Activated naive CD8-positive, alpha-beta T cell treated with anti-CD3 and anti-CD28 coated beads for 36 hours (primary cell): ENCODE measurements around the gene UGT3A2. TPM values are rescaled to one million over a fixed set of nuclear protein-coding genes. Genes with fewer than 3 reads are reported as not detected.
"Not testable (repeated sequence)": the region's sequence is repeated elsewhere in the genome, so short reads cannot be mapped to it uniquely, and the experiment has no call there.

Experiments used
- DNase-seq: peaks from one replicate; pipeline ENCODE4 v3.0.0; 2021
- H3K27ac Mint-ChIP-seq: one replicate; pipeline ENCODE4 v1.8.0; 2022; ENCODE audit warnings: mild to moderate bottlenecking, moderate library complexity, mixed read lengths
- H3K27me3 Mint-ChIP-seq: one replicate; pipeline ENCODE4 v1.8.0; 2022; ENCODE audit warnings: mild to moderate bottlenecking, mixed read lengths
- H3K36me3 Mint-ChIP-seq: one replicate; pipeline ENCODE4 v1.8.0; 2021; ENCODE audit warnings: mild to moderate bottlenecking, mixed read lengths
- H3K4me1 Mint-ChIP-seq: one replicate; pipeline ENCODE4 v1.8.0; 2021; ENCODE audit warnings: mixed read lengths
- H3K4me3 Mint-ChIP-seq: one replicate; pipeline ENCODE4 v1.8.0; 2022; ENCODE audit warnings: mild to moderate bottlenecking, moderate library complexity, mixed read lengths
- H3K9me3 Mint-ChIP-seq: one replicate; pipeline ENCODE4 v1.8.0; 2022; ENCODE audit warnings: mixed read lengths
- total RNA-seq, 2 experiments: library from RNA; stranded (reverse); gene quantifications; one replicate each; pipeline ENCODE4 v1.2.3, GENCODE V29; 2021

Gene UGT3A2
- total RNA-seq, 2 experiments from 2014 or later: not detected

- no peaks in the 10 kb centered on the region for H3K4me1 Mint-ChIP-seq
- no peak for DNase-seq
- peaks cover 13% of the 10 kb centered on the region for H3K27me3 Mint-ChIP-seq
- no peak overlapping the region for H3K27ac Mint-ChIP-seq
- H3K4me3 Mint-ChIP-seq: no peak overlapping the region
- no peaks in the 10 kb centered on the region for H3K9me3 Mint-ChIP-seq
- no peaks in the 10 kb centered on the region for H3K36me3 Mint-ChIP-seq
Measured at GRCh38 chr5:36060420-36060887, 6.2 kb downstream of the UGT3A2 start.

- H3K27me3 Mint-ChIP-seq: peaks cover 13% of the 10 kb centered on the region
- H3K4me1 Mint-ChIP-seq: no peaks in the 10 kb centered on the region
- no peak overlapping the region for H3K4me3 Mint-ChIP-seq
- H3K27ac Mint-ChIP-seq: no peak overlapping the region
- no peak for DNase-seq
- no peaks in the 10 kb centered on the region for H3K36me3 Mint-ChIP-seq
- no peaks in the 10 kb centered on the region for H3K9me3 Mint-ChIP-seq
Measured at GRCh38 chr5:36059571-36060419, 6.9 kb downstream of the UGT3A2 start.

- Mint-ChIP-seq H3K27me3 (peaks cover 5% of the 10 kb centered on the region), H3K27ac (no peak overlapping the region), H3K36me3 (no peaks in the 10 kb centered on the region), H3K4me1 (peaks cover 2% of the 10 kb centered on the region), H3K9me3 (no peaks in the 10 kb centered on the region), H3K4me3 (no peak overlapping the region)
- no peak for DNase-seq
Measured at GRCh38 chr5:36058776-36059175, 7.9 kb downstream of the UGT3A2 start.

- peaks cover 5% of the 10 kb centered on the region for H3K27me3 Mint-ChIP-seq
- H3K36me3 Mint-ChIP-seq: no peaks in the 10 kb centered on the region
- H3K4me1 Mint-ChIP-seq: peaks cover 2% of the 10 kb centered on the region
- H3K9me3 Mint-ChIP-seq: no peaks in the 10 kb centered on the region
- DNase-seq: no peak
- no peak overlapping the region for H3K4me3 Mint-ChIP-seq
- H3K27ac Mint-ChIP-seq: no peak overlapping the region
Measured at GRCh38 chr5:36057386-36057785, 9.3 kb downstream of the UGT3A2 start.

- H3K27ac Mint-ChIP-seq: no peak overlapping the region
- no peak for DNase-seq
- no peaks in the 10 kb centered on the region for H3K9me3 Mint-ChIP-seq
- H3K4me1 Mint-ChIP-seq: peaks cover 2% of the 10 kb centered on the region
- H3K36me3 Mint-ChIP-seq: no peaks in the 10 kb centered on the region
- H3K4me3 Mint-ChIP-seq: no peak overlapping the region
- peaks cover 5% of the 10 kb centered on the region for H3K27me3 Mint-ChIP-seq
Measured at GRCh38 chr5:36056422-36056821, 10.3 kb downstream of the UGT3A2 start.

GRCh38 chr5:36055984-36056383, 10.7 kb downstream of the UGT3A2 start:
- Mint-ChIP-seq H3K36me3 (no peaks in the 10 kb centered on the region), H3K9me3 (no peaks in the 10 kb centered on the region), H3K4me1 (peaks cover 2% of the 10 kb centered on the region), H3K27me3 (peaks cover 5% of the 10 kb centered on the region), H3K4me3 (no peak overlapping the region), H3K27ac (no peak overlapping the region)
- no peak for DNase-seq

GRCh38 chr5:36054647-36055046, 12.0 kb downstream of the UGT3A2 start:
- DNase-seq: no peak
- Mint-ChIP-seq H3K4me3 (no peak overlapping the region), H3K27me3 (peaks cover 5% of the 10 kb centered on the region), H3K36me3 (no peaks in the 10 kb centered on the region), H3K9me3 (no peaks in the 10 kb centered on the region), H3K27ac (no peak overlapping the region), H3K4me1 (peaks cover 2% of the 10 kb centered on the region)

GRCh38 chr5:36052538-36052937, 14.1 kb downstream of the UGT3A2 start:
- H3K9me3 Mint-ChIP-seq: no peaks in the 10 kb centered on the region
- H3K4me3 Mint-ChIP-seq: no peak overlapping the region
- peaks cover 2% of the 10 kb centered on the region for H3K4me1 Mint-ChIP-seq
- H3K27me3 Mint-ChIP-seq: peaks cover 5% of the 10 kb centered on the region
- DNase-seq: no peak
- no peak overlapping the region for H3K27ac Mint-ChIP-seq
- no peaks in the 10 kb centered on the region for H3K36me3 Mint-ChIP-seq

GRCh38 chr5:36049949-36050348, 16.7 kb downstream of the UGT3A2 start:
- H3K4me3 Mint-ChIP-seq: no peak overlapping the region
- H3K27ac Mint-ChIP-seq: no peak overlapping the region
- no peaks in the 10 kb centered on the region for H3K36me3 Mint-ChIP-seq
- no peaks in the 10 kb centered on the region for H3K27me3 Mint-ChIP-seq
- no peak for DNase-seq
- H3K4me1 Mint-ChIP-seq: peaks cover 2% of the 10 kb centered on the region
- H3K9me3 Mint-ChIP-seq: no peaks in the 10 kb centered on the region

- Mint-ChIP-seq H3K9me3 (no peaks in the 10 kb centered on the region), H3K27ac (no peak overlapping the region), H3K4me1 (no peaks in the 10 kb centered on the region), H3K36me3 (no peaks in the 10 kb centered on the region), H3K27me3 (no peaks in the 10 kb centered on the region), H3K4me3 (no peak overlapping the region)
- no peak for DNase-seq
Measured at GRCh38 chr5:36047384-36048160, 19.1 kb downstream of the UGT3A2 start.

GRCh38 chr5:36045895-36046294, 20.8 kb downstream of the UGT3A2 start:
- Mint-ChIP-seq H3K36me3 (no peaks in the 10 kb centered on the region), H3K27ac (no peak overlapping the region), H3K27me3 (no peaks in the 10 kb centered on the region), H3K9me3 (no peaks in the 10 kb centered on the region), H3K4me3 (no peak overlapping the region), H3K4me1 (no peaks in the 10 kb centered on the region)
- no peak for DNase-seq

GRCh38 chr5:36041537-36041845, 25.2 kb downstream of the UGT3A2 start:
- no peaks in the 10 kb centered on the region for H3K36me3 Mint-ChIP-seq
- no peak overlapping the region for H3K4me3 Mint-ChIP-seq
- no peak overlapping the region for H3K27ac Mint-ChIP-seq
- H3K9me3 Mint-ChIP-seq: no peaks in the 10 kb centered on the region
- DNase-seq: no peak
- no peaks in the 10 kb centered on the region for H3K4me1 Mint-ChIP-seq
- no peaks in the 10 kb centered on the region for H3K27me3 Mint-ChIP-seq

GRCh38 chr5:36040651-36041536, 25.8 kb downstream of the UGT3A2 start:
- Mint-ChIP-seq H3K9me3 (no peaks in the 10 kb centered on the region), H3K27ac (no peak overlapping the region), H3K27me3 (no peaks in the 10 kb centered on the region), H3K4me3 (no peak overlapping the region), H3K4me1 (no peaks in the 10 kb centered on the region), H3K36me3 (no peaks in the 10 kb centered on the region)
- DNase-seq: no peak

GRCh38 chr5:36035696-36036095, 31.0 kb downstream of the UGT3A2 start:
- Mint-ChIP-seq H3K9me3 (no peaks in the 10 kb centered on the region), H3K4me1 (no peaks in the 10 kb centered on the region), H3K36me3 (no peaks in the 10 kb centered on the region), H3K27ac (no peak overlapping the region), H3K4me3 (no peak overlapping the region), H3K27me3 (no peaks in the 10 kb centered on the region)
- no peak for DNase-seq

- H3K27ac Mint-ChIP-seq, DNase-seq, H3K9me3 Mint-ChIP-seq, H3K4me1 Mint-ChIP-seq, H3K27me3 Mint-ChIP-seq, H3K36me3 Mint-ChIP-seq, H3K4me3 Mint-ChIP-seq: not testable (repeated sequence)
Measured at GRCh38 chr5:36034536-36035134, 32.0 kb downstream of the UGT3A2 start.
